ENCODE results near the gene PKD1L1. TPM values are rescaled to one million over a fixed set of nuclear protein-coding genes. Genes with fewer than 3 reads are reported as not detected.

PKD1L1 gene
- total RNA-seq, 2 experiments from 2014 or later = 0.08 to 0.12 TPM

- ChIA-PET CTCF (no interaction called here), POLR2A (no interaction called here)
- no peak for DNase-seq
- no peaks in the 10 kb centered on the region for H3K36me3 Mint-ChIP-seq (ENCODE audit: low read depth)
- H3K9me3 Mint-ChIP-seq = no peaks in the 10 kb centered on the region
- H3K4me3 Mint-ChIP-seq = no peak overlapping the region
- H3K27ac Mint-ChIP-seq = no peak overlapping the region
- H3K4me1 Mint-ChIP-seq = no peaks in the 10 kb centered on the region
- H3K27me3 Mint-ChIP-seq = peaks cover 3% of the 10 kb centered on the region
Measured at GRCh38 chr7:47827351-47827756, 120.9 kb downstream of the PKD1L1 start.

DNA sequence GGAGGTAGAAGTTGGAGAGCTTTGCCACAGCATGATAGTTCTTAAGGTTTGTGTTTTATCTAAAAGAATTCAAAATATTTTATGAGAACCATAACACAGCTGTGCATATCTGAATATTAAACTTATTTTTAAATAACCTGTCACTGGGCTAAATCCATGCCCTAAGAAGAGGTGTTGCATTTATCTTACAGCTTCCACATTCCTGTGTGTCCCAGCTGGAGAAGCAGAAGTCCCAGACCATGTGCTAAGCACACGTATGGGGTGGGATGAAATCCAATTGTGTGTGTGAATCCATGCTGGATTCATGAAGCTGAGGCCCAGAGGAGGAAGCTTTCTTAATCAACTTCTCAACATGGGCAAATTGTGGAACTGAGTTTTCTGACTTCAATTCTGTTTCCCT is 121.5 kb downstream of the PKD1L1 start:
- CTCF ChIA-PET = no interaction called here
- no peak overlapping the region for H3K4me3 Mint-ChIP-seq
- no peak overlapping the region for H3K27ac Mint-ChIP-seq
- POLR2A ChIA-PET = no interaction called here
- no peaks in the 10 kb centered on the region for H3K36me3 Mint-ChIP-seq (ENCODE audit: low read depth)
- H3K4me1 Mint-ChIP-seq = no peaks in the 10 kb centered on the region
- H3K27me3 Mint-ChIP-seq = peaks cover 3% of the 10 kb centered on the region
- DNase-seq = no peak
- H3K9me3 Mint-ChIP-seq = no peaks in the 10 kb centered on the region

- H3K27me3 Mint-ChIP-seq = peaks cover 3% of the 10 kb centered on the region
- no peak for DNase-seq
- no peaks in the 10 kb centered on the region for H3K4me1 Mint-ChIP-seq
- H3K36me3 Mint-ChIP-seq (ENCODE audit: low read depth) = no peaks in the 10 kb centered on the region
- H3K27ac Mint-ChIP-seq = no peak overlapping the region
- CTCF ChIA-PET = interaction anchor here (0.6 to 0.9 kb wide), 2 partner anchors 553 to 1899 kb away, joined by 3 to 4 read pairs; partner anchors contain the start of gene IGFBP3
- H3K9me3 Mint-ChIP-seq = no peaks in the 10 kb centered on the region
- POLR2A ChIA-PET = no interaction called here
- no peak overlapping the region for H3K4me3 Mint-ChIP-seq
Measured at GRCh38 chr7:47819607-47819920, 128.7 kb downstream of the PKD1L1 start.

DNA sequence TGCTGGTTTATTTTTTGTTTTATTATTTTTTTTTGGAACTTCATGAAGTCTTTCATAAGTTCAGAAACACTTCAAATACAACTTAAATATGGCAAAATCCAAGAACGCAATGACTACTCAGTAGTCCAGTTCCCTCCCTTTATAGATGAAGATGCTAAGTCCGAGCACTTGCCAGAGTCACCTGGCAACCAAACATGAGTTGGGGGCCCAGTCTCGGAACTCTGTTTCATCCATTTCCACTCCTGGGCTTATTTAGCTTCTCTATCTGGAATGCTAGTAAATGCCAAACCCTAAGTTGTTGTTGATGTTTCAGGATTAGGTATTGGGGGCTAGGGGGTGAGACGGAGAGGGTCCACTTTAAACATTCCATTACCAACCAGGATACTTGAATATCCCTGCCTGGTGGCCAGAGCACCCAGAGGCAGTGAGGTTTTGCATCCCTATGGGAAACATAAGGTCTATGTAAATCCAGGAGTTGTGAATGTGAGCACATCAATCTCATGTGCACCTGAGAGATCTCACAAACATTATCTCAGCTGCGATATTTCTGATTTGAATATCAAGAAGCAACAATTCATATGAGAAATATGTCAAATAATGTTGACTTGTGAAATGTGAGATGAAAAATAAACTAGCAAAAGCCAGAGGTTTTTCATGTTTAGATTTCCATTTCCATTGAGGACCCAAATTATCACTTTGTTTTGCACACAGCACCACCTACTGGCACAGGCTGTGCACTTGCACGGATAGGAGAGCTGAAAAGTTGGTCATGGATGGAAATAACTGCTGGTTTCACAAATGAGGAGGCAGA is 129.3 kb downstream of the PKD1L1 start:
- POLR2A ChIA-PET = no interaction called here
- H3K4me3 Mint-ChIP-seq = no peak overlapping the region
- H3K4me1 Mint-ChIP-seq = no peaks in the 10 kb centered on the region
- H3K27ac Mint-ChIP-seq = no peak overlapping the region
- peaks cover 3% of the 10 kb centered on the region for H3K27me3 Mint-ChIP-seq
- CTCF ChIA-PET = interaction anchor here (0.6 to 0.9 kb wide), 2 partner anchors 552 to 1898 kb away, joined by 3 to 4 read pairs; partner anchors contain the start of gene IGFBP3
- no peaks in the 10 kb centered on the region for H3K36me3 Mint-ChIP-seq (ENCODE audit: low read depth)
- no peaks in the 10 kb centered on the region for H3K9me3 Mint-ChIP-seq
- DNase-seq = peak; percentile 65

GRCh38 chr7:47817917-47818316 is 130.3 kb downstream of the PKD1L1 start:
- no peaks in the 10 kb centered on the region for H3K27me3 Mint-ChIP-seq
- POLR2A ChIA-PET = no interaction called here
- H3K4me3 Mint-ChIP-seq = no peak overlapping the region
- no peaks in the 10 kb centered on the region for H3K4me1 Mint-ChIP-seq
- H3K27ac Mint-ChIP-seq = no peak overlapping the region
- no peaks in the 10 kb centered on the region for H3K9me3 Mint-ChIP-seq
- CTCF ChIA-PET = no interaction called here
- no peak for DNase-seq
- no peaks in the 10 kb centered on the region for H3K36me3 Mint-ChIP-seq (ENCODE audit: low read depth)

DNA sequence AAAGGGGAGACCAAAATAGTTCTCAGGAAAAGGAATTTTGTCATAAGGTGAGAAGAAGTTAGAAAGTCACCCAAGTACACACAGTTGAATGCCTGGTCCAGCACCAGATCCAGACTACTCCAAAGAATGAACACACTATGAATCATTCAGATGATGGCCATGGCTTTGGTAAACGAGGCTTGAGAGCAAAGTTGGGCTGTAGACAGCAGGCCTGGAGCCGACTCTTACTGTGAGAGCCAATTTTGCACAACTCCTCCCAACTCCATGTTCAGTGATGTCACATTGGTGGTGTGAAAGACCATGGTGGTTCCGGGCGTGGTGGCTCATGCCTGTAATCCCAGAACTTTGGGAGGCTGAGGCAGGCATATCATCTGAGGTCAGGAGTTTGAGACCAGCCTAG is 131.6 kb downstream of the PKD1L1 start:
- ChIA-PET POLR2A (no interaction called here), CTCF (no interaction called here)
- H3K27me3 Mint-ChIP-seq = no peaks in the 10 kb centered on the region
- no peak overlapping the region for H3K4me3 Mint-ChIP-seq
- no peak for DNase-seq
- H3K4me1 Mint-ChIP-seq = no peaks in the 10 kb centered on the region
- H3K9me3 Mint-ChIP-seq = no peaks in the 10 kb centered on the region
- no peak overlapping the region for H3K27ac Mint-ChIP-seq
- no peaks in the 10 kb centered on the region for H3K36me3 Mint-ChIP-seq (ENCODE audit: low read depth)

- no peak for DNase-seq
- ChIA-PET CTCF (no interaction called here), POLR2A (no interaction called here)
- no peaks in the 10 kb centered on the region for H3K4me1 Mint-ChIP-seq
- no peak overlapping the region for H3K27ac Mint-ChIP-seq
- no peaks in the 10 kb centered on the region for H3K36me3 Mint-ChIP-seq (ENCODE audit: low read depth)
- H3K9me3 Mint-ChIP-seq = no peaks in the 10 kb centered on the region
- H3K27me3 Mint-ChIP-seq = no peaks in the 10 kb centered on the region
- no peak overlapping the region for H3K4me3 Mint-ChIP-seq
Measured at GRCh38 chr7:47815867-47816266, 132.4 kb downstream of the PKD1L1 start.

GRCh38 chr7:47814905-47815613 is 133.2 kb downstream of the PKD1L1 start:
- no peak overlapping the region for H3K27ac Mint-ChIP-seq
- no peaks in the 10 kb centered on the region for H3K9me3 Mint-ChIP-seq
- no peaks in the 10 kb centered on the region for H3K36me3 Mint-ChIP-seq (ENCODE audit: low read depth)
- no peaks in the 10 kb centered on the region for H3K27me3 Mint-ChIP-seq
- H3K4me1 Mint-ChIP-seq = no peaks in the 10 kb centered on the region
- CTCF ChIA-PET = no interaction called here
- POLR2A ChIA-PET = no interaction called here
- no peak for DNase-seq
- no peak overlapping the region for H3K4me3 Mint-ChIP-seq

- H3K4me3 Mint-ChIP-seq = no peak overlapping the region
- no peak for DNase-seq
- no peaks in the 10 kb centered on the region for H3K27me3 Mint-ChIP-seq
- H3K4me1 Mint-ChIP-seq = no peaks in the 10 kb centered on the region
- H3K36me3 Mint-ChIP-seq (ENCODE audit: low read depth) = no peaks in the 10 kb centered on the region
- ChIA-PET CTCF (interaction anchor here (0.6 kb wide), 1 partner anchor 320 kb away, joined by 3 read pairs; no protein-coding TSS in a partner anchor), POLR2A (no interaction called here)
- no peak overlapping the region for H3K27ac Mint-ChIP-seq
- H3K9me3 Mint-ChIP-seq = no peaks in the 10 kb centered on the region
Measured at GRCh38 chr7:47813620-47814260, 134.5 kb downstream of the PKD1L1 start.

DNA sequence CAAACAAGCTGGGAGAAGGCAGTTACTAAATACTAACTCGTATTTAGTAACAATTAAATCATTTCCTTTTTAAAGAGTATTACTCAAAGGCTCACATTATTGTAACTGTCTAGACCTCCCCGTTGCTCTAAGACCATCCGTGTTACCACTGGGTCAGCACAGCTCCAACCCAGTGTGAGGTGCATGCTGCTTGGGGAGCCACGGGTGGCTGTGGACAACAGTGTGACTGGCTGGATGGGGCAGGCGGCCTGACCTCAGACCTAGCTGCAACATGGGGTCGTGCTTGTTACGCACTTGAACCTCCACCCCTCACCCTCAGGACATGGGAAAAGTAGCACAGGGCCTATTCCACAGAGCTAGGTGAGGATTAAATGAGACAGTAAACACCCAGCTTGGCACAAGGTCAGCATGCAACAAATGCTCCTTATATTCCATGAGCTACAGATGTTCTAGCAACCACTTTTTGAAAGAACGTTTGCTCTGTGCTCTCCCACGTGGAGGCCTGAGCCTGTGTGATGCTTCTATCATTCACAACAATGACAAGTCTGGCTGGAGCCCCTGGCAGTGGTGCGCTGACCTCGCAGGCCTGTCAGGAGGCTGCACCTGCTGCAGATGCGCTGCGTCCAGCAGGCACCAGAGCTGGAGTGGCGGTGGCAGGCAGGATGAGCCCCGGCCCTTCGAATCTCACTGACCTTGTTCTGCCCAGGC is 135.7 kb downstream of the PKD1L1 start:
- H3K27me3 Mint-ChIP-seq = no peaks in the 10 kb centered on the region
- DNase-seq = no peak
- no peaks in the 10 kb centered on the region for H3K36me3 Mint-ChIP-seq (ENCODE audit: low read depth)
- no peak overlapping the region for H3K27ac Mint-ChIP-seq
- H3K4me1 Mint-ChIP-seq = no peaks in the 10 kb centered on the region
- no peak overlapping the region for H3K4me3 Mint-ChIP-seq
- CTCF ChIA-PET = no interaction called here
- POLR2A ChIA-PET = no interaction called here
- H3K9me3 Mint-ChIP-seq = no peaks in the 10 kb centered on the region

DNA sequence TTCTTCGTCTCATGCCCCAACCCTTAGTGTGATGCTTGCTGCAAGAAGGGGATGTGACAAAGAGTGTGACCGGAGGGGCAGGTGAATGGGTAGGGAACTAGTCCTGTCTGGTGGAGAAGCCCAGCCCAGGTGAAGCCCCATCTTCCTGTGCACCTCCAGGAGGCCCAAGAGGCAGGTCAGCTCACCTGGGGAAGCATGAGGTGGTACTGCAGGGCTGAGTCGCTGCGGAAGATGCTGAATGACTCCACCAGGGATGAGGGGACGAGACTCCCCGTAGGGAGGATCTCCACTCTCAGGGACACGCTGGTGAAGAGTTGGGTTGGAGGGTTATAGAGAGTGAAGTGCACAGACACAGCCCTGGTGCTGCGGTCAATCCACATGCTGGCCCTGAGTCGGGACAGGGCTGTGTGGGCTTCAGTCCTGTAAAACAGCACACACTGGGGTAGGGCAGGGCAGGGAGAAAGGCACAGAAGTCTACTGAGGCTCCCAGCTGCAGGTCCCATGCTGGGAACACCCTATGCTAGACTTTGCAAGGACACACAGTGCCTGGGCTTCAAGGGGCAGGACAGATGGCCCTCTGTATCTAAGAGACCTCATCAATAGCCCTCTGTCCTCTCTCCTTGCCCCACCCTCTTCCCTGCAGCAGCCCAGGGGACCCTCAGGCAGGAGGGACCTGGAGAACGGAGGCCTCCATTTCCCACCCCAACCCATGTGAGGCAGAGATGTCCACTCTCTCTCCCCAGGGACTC is 136.5 kb downstream of the PKD1L1 start:
- POLR2A ChIA-PET = no interaction called here
- no peaks in the 10 kb centered on the region for H3K9me3 Mint-ChIP-seq

GRCh38 chr7:47809387-47809786 is 138.9 kb downstream of the PKD1L1 start:
- DNase-seq = no peak
- Mint-ChIP-seq H3K4me1 (no peaks in the 10 kb centered on the region), H3K27me3 (no peaks in the 10 kb centered on the region), H3K9me3 (no peaks in the 10 kb centered on the region), H3K4me3 (no peak overlapping the region), H3K27ac (no peak overlapping the region), H3K36me3 (ENCODE audit: low read depth) (no peaks in the 10 kb centered on the region)
- POLR2A ChIA-PET = no interaction called here
- CTCF ChIA-PET = no interaction called here

More for the DNA sequence above, 136.5 kb downstream of the PKD1L1 start:
- Mint-ChIP-seq H3K27me3 (no peaks in the 10 kb centered on the region), H3K27ac (no peak overlapping the region), H3K4me3 (no peak overlapping the region), H3K36me3 (ENCODE audit: low read depth) (no peaks in the 10 kb centered on the region), H3K4me1 (no peaks in the 10 kb centered on the region)
- no peak for DNase-seq
- CTCF ChIA-PET = no interaction called here
